ENCODE measurements around the gene PCARE. TPM values are rescaled to one million over a fixed set of nuclear protein-coding genes. Genes with fewer than 3 reads are reported as not detected.

The PCARE gene
- total and polyA plus RNA-seq, 2 experiments from 2014 or later: not detected

DNA sequence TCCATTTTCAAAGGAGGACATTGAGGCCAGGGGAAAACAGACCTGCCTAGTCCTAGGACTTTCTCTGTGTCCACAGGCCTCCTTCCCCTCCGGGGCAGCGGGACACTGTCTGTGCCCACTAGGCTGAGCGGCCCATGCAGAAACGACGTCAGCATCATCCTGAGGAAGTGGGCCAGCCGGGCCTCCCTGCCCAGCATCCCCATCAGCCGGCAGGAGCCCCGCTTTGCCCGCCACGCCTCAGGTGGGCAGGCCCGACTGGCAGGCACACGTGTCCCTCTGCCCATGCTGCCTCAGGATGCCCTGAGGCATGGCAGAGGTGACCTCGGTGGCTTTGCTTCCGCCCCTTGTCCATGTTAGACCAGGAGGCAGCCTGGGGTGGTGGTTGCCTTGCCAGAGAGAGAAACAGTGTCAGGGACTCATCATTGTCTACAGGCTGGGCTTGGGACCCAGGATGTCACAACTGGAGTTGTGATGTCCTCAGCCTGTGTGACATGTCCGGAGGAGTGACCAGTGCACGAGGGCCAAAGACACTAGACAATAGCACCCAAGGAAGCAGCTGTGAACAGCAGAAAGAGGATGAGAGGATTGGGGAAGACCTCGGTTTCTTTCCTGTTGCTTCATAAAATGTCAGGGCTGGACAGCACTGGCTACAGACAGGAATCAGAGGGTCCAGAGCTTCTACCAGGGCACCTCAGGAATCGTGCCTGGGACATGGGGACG lies 56.4 kb downstream of the PCARE start:
- Histone ChIP-seq H2AFZ (no peak overlapping the region), H3K79me2 (ENCODE audit: insufficient read depth) (no peaks in the 10 kb centered on the region), H3K27ac (no peak overlapping the region), H3K9ac (no peak overlapping the region), H3K9me3 (ENCODE audit: low read depth) (no peaks in the 10 kb centered on the region), H3K4me1 (ENCODE audit: insufficient read depth) (no peaks in the 10 kb centered on the region), H3F3A (ENCODE audit: insufficient read depth) (no peaks in the 10 kb centered on the region), H3K36me3 (ENCODE audit: low read depth) (no peaks in the 10 kb centered on the region), H3K9me2 (ENCODE audit: insufficient read depth) (no peaks in the 10 kb centered on the region), H3K4me3 (no peak overlapping the region), H4K20me1 (ENCODE audit: insufficient read depth) (no peaks in the 10 kb centered on the region), H3K27me3 (replicated peaks; ENCODE audit: insufficient read depth) (peaks cover 12% of the 10 kb centered on the region; the same call in 1 of the 2 replicates), H3K4me2 (ENCODE audit: unreplicated experiment) (no peak overlapping the region)
- in situ Hi-C loops (cut with MboI): no loop called here
- no peak for TF ChIP-seq EZH2 (IDR thresholded peaks at IDR 0.05; ENCODE audit: insufficient read depth, poor library complexity, severe bottlenecking)
- TF ChIP-seq EZH2phosphoT487 (IDR thresholded peaks at IDR 0.05; ENCODE audit: insufficient read depth, low read depth): no peak
- WGBS, 2 experiments (ENCODE audit: low coverage in 1 of 2, low lambda C conversion rate in 2 of 2, missing lambda C conversion rate in 2 of 2): 87 to 91% methylated on average over 16 to 19 of the region's 19 CpGs
- DNase-seq: no peak

DNA sequence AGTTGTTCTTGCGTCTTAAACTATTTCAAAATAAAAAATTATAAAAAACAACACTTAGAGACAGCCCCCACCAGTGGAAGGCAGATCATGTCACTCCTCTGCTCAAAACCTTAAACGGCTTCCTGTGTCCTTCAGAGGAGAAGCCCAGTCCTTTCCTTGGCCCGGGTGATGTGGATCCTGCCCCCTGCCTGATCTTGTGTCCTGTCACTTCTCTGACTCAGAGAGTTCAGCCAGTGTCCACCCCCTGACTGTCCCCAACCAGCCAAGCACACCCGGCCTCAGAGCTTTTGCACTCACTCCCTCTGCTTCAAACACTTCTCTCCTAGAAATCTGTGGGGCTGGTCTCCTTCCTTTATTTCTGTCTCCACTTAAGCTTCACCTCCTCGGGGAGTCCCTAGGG lies 57.8 kb downstream of the PCARE start:
- in situ Hi-C loops (cut with MboI): no loop called here
- peak; percentile 12 for DNase-seq
- Histone ChIP-seq H2AFZ (no peak overlapping the region), H3K9me3 (ENCODE audit: low read depth) (no peaks in the 10 kb centered on the region), H3K4me3 (no peak overlapping the region), H3K36me3 (ENCODE audit: low read depth) (no peaks in the 10 kb centered on the region), H4K20me1 (ENCODE audit: insufficient read depth) (no peaks in the 10 kb centered on the region), H3K4me2 (ENCODE audit: unreplicated experiment) (no peak overlapping the region), H3K79me2 (ENCODE audit: insufficient read depth) (no peaks in the 10 kb centered on the region), H3K27me3 (replicated peaks; ENCODE audit: insufficient read depth) (peaks cover 12% of the 10 kb centered on the region; the same call in 1 of the 2 replicates), H3K9me2 (ENCODE audit: insufficient read depth) (no peaks in the 10 kb centered on the region), H3F3A (ENCODE audit: insufficient read depth) (no peaks in the 10 kb centered on the region), H3K27ac (no peak overlapping the region), H3K4me1 (ENCODE audit: insufficient read depth) (no peaks in the 10 kb centered on the region), H3K9ac (no peak overlapping the region)
- WGBS, 2 experiments (ENCODE audit: low coverage in 1 of 2, low lambda C conversion rate in 2 of 2, missing lambda C conversion rate in 2 of 2): 21 to 25% methylated on average over 5 of the region's 5 CpGs
- TF ChIP-seq EZH2phosphoT487 (IDR thresholded peaks at IDR 0.05; ENCODE audit: insufficient read depth, low read depth) (no peak), EZH2 (IDR thresholded peaks at IDR 0.05; ENCODE audit: insufficient read depth, poor library complexity, severe bottlenecking) (no peak)

DNA sequence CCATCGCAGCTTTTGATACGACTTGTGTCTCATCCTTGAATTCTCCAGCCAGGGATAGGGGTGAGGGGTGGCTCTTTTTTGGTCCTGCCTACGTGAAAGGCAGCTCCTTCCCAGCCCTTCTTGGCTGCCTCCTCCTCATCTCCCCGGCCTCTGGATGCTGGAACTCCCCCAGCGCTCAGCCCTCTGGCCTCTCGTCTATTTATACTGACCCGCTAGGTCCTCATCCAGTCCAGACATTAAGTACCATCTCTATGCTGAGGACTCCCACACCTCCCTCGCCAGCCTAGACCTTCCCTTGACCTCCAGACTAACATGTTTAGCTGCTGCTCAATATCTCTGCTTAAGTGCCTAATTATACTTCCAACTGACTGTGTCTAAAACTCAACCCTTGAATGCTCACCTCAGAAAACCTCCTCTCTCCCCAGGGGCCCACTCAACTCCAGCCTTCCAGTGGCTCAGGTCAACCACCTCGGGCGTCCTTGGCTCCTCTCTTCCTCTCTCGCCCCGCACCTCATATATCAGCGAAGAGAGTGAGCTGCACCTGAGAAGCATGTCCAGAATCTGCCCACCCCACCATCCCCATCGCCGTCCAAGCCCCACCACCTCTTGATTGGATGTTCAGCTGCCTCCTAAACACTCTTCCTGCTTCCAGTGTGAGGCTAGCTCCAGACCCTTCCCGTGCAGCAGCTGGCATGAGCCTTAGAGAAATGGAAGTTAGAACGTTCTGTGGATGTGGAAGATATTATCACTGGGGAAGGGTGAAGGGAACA lies 58.4 kb downstream of the PCARE start:
- no peak for DNase-seq
- TF ChIP-seq EZH2 (IDR thresholded peaks at IDR 0.05; ENCODE audit: insufficient read depth, poor library complexity, severe bottlenecking) (no peak), EZH2phosphoT487 (IDR thresholded peaks at IDR 0.05; ENCODE audit: insufficient read depth, low read depth) (no peak)
- Histone ChIP-seq H3K27ac (no peak overlapping the region), H3K27me3 (replicated peaks; ENCODE audit: insufficient read depth) (peaks cover 11% of the 10 kb centered on the region; the same call in 1 of the 2 replicates), H4K20me1 (ENCODE audit: insufficient read depth) (no peaks in the 10 kb centered on the region), H3K79me2 (ENCODE audit: insufficient read depth) (no peaks in the 10 kb centered on the region), H3K4me2 (ENCODE audit: unreplicated experiment) (no peak overlapping the region), H3K9ac (no peak overlapping the region), H3K9me3 (ENCODE audit: low read depth) (no peaks in the 10 kb centered on the region), H2AFZ (no peak overlapping the region), H3F3A (ENCODE audit: insufficient read depth) (no peaks in the 10 kb centered on the region), H3K4me1 (ENCODE audit: insufficient read depth) (no peaks in the 10 kb centered on the region), H3K4me3 (no peak overlapping the region), H3K36me3 (ENCODE audit: low read depth) (no peaks in the 10 kb centered on the region), H3K9me2 (ENCODE audit: insufficient read depth) (no peaks in the 10 kb centered on the region)
- in situ Hi-C loops (cut with MboI): no loop called here
- whole genome bisulfite sequencing, 2 experiments (ENCODE audit: low coverage in 1 of 2, low lambda C conversion rate in 2 of 2, missing lambda C conversion rate in 2 of 2): 73 to 82% methylated on average over 17 of the region's 17 CpGs

DNA sequence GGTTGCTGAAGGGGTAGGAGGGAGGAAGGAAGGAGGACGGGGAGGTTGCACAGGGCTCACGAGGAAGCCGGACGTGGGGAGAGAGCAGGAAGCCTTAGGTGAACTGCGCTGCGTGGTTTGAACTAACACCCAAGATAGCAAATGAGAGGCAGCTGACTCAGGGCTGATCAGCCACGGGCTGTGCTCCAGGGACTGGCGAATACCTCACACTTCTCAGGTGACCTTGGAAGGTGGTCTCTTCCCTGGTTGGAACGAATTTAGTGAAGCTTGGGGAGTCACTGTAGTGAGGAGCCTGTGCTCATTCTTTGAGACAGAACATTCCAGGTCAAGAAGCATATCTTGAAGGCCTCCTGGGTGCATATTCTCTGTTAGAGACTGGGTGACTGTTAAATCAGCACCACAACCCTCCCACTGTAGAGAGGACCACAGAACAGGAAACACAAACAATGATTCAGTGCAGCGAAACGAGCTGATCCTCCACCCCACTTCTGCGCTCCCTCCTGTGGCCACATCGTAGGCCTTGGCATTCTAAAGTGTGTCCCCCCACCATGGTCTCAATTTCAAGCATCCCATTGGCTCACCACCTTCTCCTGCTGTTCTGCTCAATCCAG lies 59.4 kb downstream of the PCARE start:
- H3K4me2 ChIP-seq (ENCODE audit: unreplicated experiment): no peak overlapping the region

More for the DNA sequence above, 59.4 kb downstream of the PCARE start:
- no peak overlapping the region for H3K9ac ChIP-seq
- H3K4me1 ChIP-seq (ENCODE audit: insufficient read depth): no peaks in the 10 kb centered on the region
- no peak overlapping the region for H3K27ac ChIP-seq
- DNase-seq: peak; percentile 23
- in situ Hi-C loops (cut with MboI): no loop called here
- H3F3A ChIP-seq (ENCODE audit: insufficient read depth): no peaks in the 10 kb centered on the region
- H3K4me3 ChIP-seq: no peak overlapping the region
- H4K20me1 ChIP-seq (ENCODE audit: insufficient read depth): no peaks in the 10 kb centered on the region
- no peaks in the 10 kb centered on the region for H3K9me2 ChIP-seq (ENCODE audit: insufficient read depth)
- peaks cover 2% of the 10 kb centered on the region; the same call in 1 of the 2 replicates for H3K27me3 ChIP-seq (replicated peaks; ENCODE audit: insufficient read depth)
- H3K9me3 ChIP-seq (ENCODE audit: low read depth): no peaks in the 10 kb centered on the region
- no peaks in the 10 kb centered on the region for H3K79me2 ChIP-seq (ENCODE audit: insufficient read depth)
- no peak overlapping the region for H2AFZ ChIP-seq
- H3K36me3 ChIP-seq (ENCODE audit: low read depth): no peaks in the 10 kb centered on the region
- WGBS, 2 experiments (ENCODE audit: low coverage in 1 of 2, low lambda C conversion rate in 2 of 2, missing lambda C conversion rate in 2 of 2): 79 to 88% methylated on average over 13 of the region's 13 CpGs
- no peak for TF ChIP-seq EZH2phosphoT487 (IDR thresholded peaks at IDR 0.05; ENCODE audit: insufficient read depth, low read depth)
- TF ChIP-seq EZH2 (IDR thresholded peaks at IDR 0.05; ENCODE audit: insufficient read depth, poor library complexity, severe bottlenecking): no peak

All from GM23248 (cell line).